H9 (cell line): ENCODE results near the gene RNF157. TPM values are rescaled to one million over a fixed set of nuclear protein-coding genes. Genes with fewer than 3 reads are reported as not detected.

Experiments
- DNase-seq: peaks from one replicate; pipeline ENCODE4 v3.0.0-alpha.2; 2017
- H2AFZ ChIP-seq: one replicate; pipeline ENCODE4 v1.6.1; 2013; ENCODE audit warnings: mild to moderate bottlenecking, low read length, control low read depth, moderate library complexity
- H2AK5ac ChIP-seq: 2 replicates; pipeline ENCODE4 v1.6.1; 2013; ENCODE audit warnings: low read length, control low read depth, mixed read lengths; ENCODE audit not compliant: insufficient read length
- H2BK120ac ChIP-seq: one replicate; pipeline ENCODE4 v1.6.1; 2013; ENCODE audit warnings: low read depth, mild to moderate bottlenecking, low read length, control low read depth, inconsistent platforms; ENCODE audit not compliant: poor library complexity, severe bottlenecking
- H2BK12ac ChIP-seq: 2 replicates; pipeline ENCODE4 v1.6.1; 2013; ENCODE audit warnings: low read length, control low read depth, mixed read lengths, low read depth; ENCODE audit not compliant: insufficient read length
- H2BK15ac ChIP-seq: 2 replicates; pipeline ENCODE4 v1.6.1; 2013; ENCODE audit warnings: low read depth, low read length, control low read depth
- H2BK20ac ChIP-seq: one replicate; pipeline ENCODE4 v1.6.1; 2013; ENCODE audit warnings: low read depth, mild to moderate bottlenecking, low read length, control low read depth, inconsistent platforms; ENCODE audit not compliant: poor library complexity, severe bottlenecking
- H2BK5ac ChIP-seq: 2 replicates; pipeline ENCODE4 v1.6.1; 2013; ENCODE audit warnings: low read length, control low read depth, mixed read lengths; ENCODE audit not compliant: insufficient read length
- H3K14ac ChIP-seq: 2 replicates; pipeline ENCODE4 v1.6.1; 2013; ENCODE audit warnings: low read length, control low read depth; ENCODE audit not compliant: insufficient read depth
- H3K18ac ChIP-seq: 2 replicates; pipeline ENCODE4 v1.6.1; 2013; ENCODE audit warnings: low read depth, mild to moderate bottlenecking, mixed read lengths, low read length, control low read depth; ENCODE audit not compliant: insufficient read length
- H3K23ac ChIP-seq: 2 replicates; pipeline ENCODE4 v1.6.1; 2013; ENCODE audit warnings: low read length, control low read depth, mixed read lengths, low read depth; ENCODE audit not compliant: insufficient read length
- H3K23me2 ChIP-seq: 2 replicates; pipeline ENCODE4 v1.6.1; 2013; ENCODE audit warnings: low read depth, mild to moderate bottlenecking, mixed read lengths, low read length, control low read depth; ENCODE audit not compliant: insufficient read length, poor library complexity, severe bottlenecking
- H3K27ac ChIP-seq: 2 replicates; pipeline ENCODE4 v1.5.1; 2013; ENCODE audit warnings: low read length, control low read depth, mixed read lengths, low read depth; ENCODE audit not compliant: insufficient read length
- H3K27me3 ChIP-seq: 2 replicates; pipeline ENCODE4 v1.6.1; 2013; ENCODE audit warnings: low read length, control low read depth, inconsistent platforms; ENCODE audit not compliant: insufficient read depth
- H3K4ac ChIP-seq: 2 replicates; pipeline ENCODE4 v1.6.1; 2013; ENCODE audit warnings: low read depth, mild to moderate bottlenecking, control low read depth, inconsistent platforms, low read length, moderate library complexity
- H3K4me1 ChIP-seq: 2 replicates; pipeline ENCODE4 v1.6.1; 2013; ENCODE audit warnings: low read length, control low read depth, inconsistent platforms; ENCODE audit not compliant: insufficient read depth
- H3K4me2 ChIP-seq: 2 replicates; pipeline ENCODE4 v1.6.1; 2013; ENCODE audit warnings: low read length, control low read depth, mixed read lengths; ENCODE audit not compliant: insufficient read length, insufficient read depth
- H3K56ac ChIP-seq: 2 replicates; pipeline ENCODE4 v1.6.1; 2013; ENCODE audit warnings: low read depth, mild to moderate bottlenecking, mixed read lengths, low read length, control low read depth; ENCODE audit not compliant: insufficient read length
- H3K79me1 ChIP-seq: 2 replicates; pipeline ENCODE4 v1.6.1; 2013; ENCODE audit warnings: low read depth, mild to moderate bottlenecking, moderate library complexity, low read length, control low read depth, inconsistent platforms; ENCODE audit not compliant: insufficient read depth, poor library complexity, severe bottlenecking
- H3K79me2 ChIP-seq: 2 replicates; pipeline ENCODE4 v1.6.1; 2013; ENCODE audit warnings: low read length, control low read depth, inconsistent platforms; ENCODE audit not compliant: insufficient read depth
- H3K9ac ChIP-seq: 2 replicates; pipeline ENCODE4 v1.6.1; 2013; ENCODE audit warnings: low read length, control low read depth, mixed read lengths; ENCODE audit not compliant: insufficient read length; ENCODE audit errors: extremely low read depth
- H3K9me3 ChIP-seq: one replicate; pipeline ENCODE4 v1.6.1; 2013; ENCODE audit warnings: low read depth, low read length, inconsistent platforms; ENCODE audit not compliant: control insufficient read depth
- H3T11ph ChIP-seq: one replicate; pipeline ENCODE4 v1.6.1; 2013; ENCODE audit warnings: mild to moderate bottlenecking, low read length, control low read depth, inconsistent platforms
- H4K20me1 ChIP-seq: one replicate; pipeline ENCODE4 v1.6.1; 2013; ENCODE audit not compliant: control insufficient read depth, insufficient read length, insufficient read depth
- H4K5ac ChIP-seq: 2 replicates; pipeline ENCODE4 v1.6.1; 2013; ENCODE audit warnings: low read depth, mild to moderate bottlenecking, mixed read lengths, low read length, control low read depth; ENCODE audit not compliant: insufficient read length
- H4K8ac ChIP-seq: replicated peaks from 2 replicates; pipeline ENCODE4 v1.6.1; 2013; ENCODE audit warnings: low read length, control low read depth, mixed read lengths, low read depth; ENCODE audit not compliant: insufficient read length
- H4K91ac ChIP-seq: 2 replicates; pipeline ENCODE4 v1.6.1; 2013; ENCODE audit warnings: low read depth, mild to moderate bottlenecking, moderate library complexity, mixed read lengths, low read length, control low read depth; ENCODE audit not compliant: insufficient read length
- H3K27ac Mint-ChIP-seq, 3 experiments: 2 replicates in 2 of 3; 3 replicates in 1 of 3; pipeline ENCODE4 v1.8.0; 2020 to 2021; ENCODE audit warnings: mixed read lengths in 3 of 3, mild to moderate bottlenecking in 1 of 3, moderate library complexity in 1 of 3
- H3K27me3 Mint-ChIP-seq: 2 replicates; pipeline ENCODE4 v1.8.0; 2021; ENCODE audit warnings: low read depth, mild to moderate bottlenecking, moderate library complexity, mixed read lengths
- H3K36me3 Mint-ChIP-seq, 3 experiments: 2 replicates in 2 of 3; 3 replicates in 1 of 3; pipeline ENCODE4 v1.8.0; 2020 to 2021; ENCODE audit warnings: low read depth in 3 of 3, mixed read lengths in 3 of 3; ENCODE audit not compliant: insufficient read depth in 1 of 3
- H3K4me1 Mint-ChIP-seq, 2 experiments: 2 replicates each; pipeline ENCODE4 v1.8.0; 2020; ENCODE audit warnings: mixed read lengths in 2 of 2
- H3K4me3 Mint-ChIP-seq, 2 experiments: 2 replicates in 1 of 2; 3 replicates in 1 of 2; pipeline ENCODE4 v1.8.0; 2020 to 2021; ENCODE audit warnings: mild to moderate bottlenecking in 2 of 2, mixed read lengths in 2 of 2, moderate library complexity in 1 of 2
- H3K9me3 Mint-ChIP-seq, 2 experiments: 2 replicates in 1 of 2; 3 replicates in 1 of 2; pipeline ENCODE4 v1.8.0; 2020; ENCODE audit warnings: mild to moderate bottlenecking in 2 of 2, mixed read lengths in 2 of 2, moderate library complexity in 1 of 2
- WGBS: extraction: QIAGEN DNeasy Blood & Tissue Kit; methylation state at CpG from one replicate; pipeline ENCODE4 v1.1.7; 2013; ENCODE audit warnings: missing lambda C conversion rate, low lambda C conversion rate, mixed read lengths; ENCODE audit not compliant: insufficient read length; ENCODE audit errors: extremely low coverage; 5-methylcytosine and 5-hydroxymethylcytosine counted together
- total RNA-seq: library from RNA; stranded (reverse); gene quantifications from 2 replicates; pipeline ENCODE4 v1.2.1, GENCODE V29; 2021
- TF ChIP-seq, protein P1 (sequence below): fragments of 200-600 bp; sonication (generic); conservative IDR thresholded peaks from 3 replicates; pipeline ENCODE4 v1.8.0; 2021; ENCODE audit warnings: antibody characterized with exemption, mild to moderate bottlenecking

The RNF157 gene
- total RNA-seq, 1 experiment from 2014 or later, result 9.9 TPM

DNA sequence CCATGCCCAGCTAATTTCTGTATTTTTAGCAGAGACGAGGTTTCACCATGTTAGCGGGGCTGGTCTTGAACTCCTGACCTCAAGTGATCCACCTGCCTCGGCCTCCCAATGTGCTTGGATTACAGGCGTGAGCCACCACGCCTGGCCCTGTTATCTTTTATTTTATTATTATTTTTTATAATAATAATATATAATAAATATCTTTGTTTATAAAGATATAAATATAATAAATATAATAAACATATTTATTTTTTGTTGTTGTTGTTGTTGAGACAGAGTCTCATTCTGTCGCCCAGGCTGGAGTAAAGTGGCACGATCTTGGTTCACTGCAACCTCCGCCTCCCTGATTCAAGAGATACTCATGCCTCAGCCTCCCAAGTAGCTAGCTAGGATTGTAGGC is 7.0 kb upstream of the RNF157 start:
- no peak overlapping the region for H2BK12ac ChIP-seq
- H3K27ac Mint-ChIP-seq, result no peak overlapping the region
- H3K27me3 Mint-ChIP-seq, result peaks cover 26% of the 10 kb centered on the region
- no peaks in the 10 kb centered on the region for H3K9me3 ChIP-seq
- H4K91ac ChIP-seq, result no peak overlapping the region
- no peak overlapping the region for H2AK5ac ChIP-seq
- no peak overlapping the region for H3K4ac ChIP-seq
- H3K14ac ChIP-seq, result no peak overlapping the region
- no peak overlapping the region for H3K4me3 Mint-ChIP-seq
- no peak overlapping the region for H3K27ac ChIP-seq
- no peak overlapping the region for H4K5ac ChIP-seq
- no peaks in the 10 kb centered on the region for H3K79me2 ChIP-seq
- no peaks in the 10 kb centered on the region for H3K9me3 Mint-ChIP-seq
- no peak overlapping the region for H3K4me2 ChIP-seq
- no peak overlapping the region for H3K9ac ChIP-seq
- no peak overlapping the region for H2BK5ac ChIP-seq
- no peak overlapping the region for H2AFZ ChIP-seq
- no CpG with 5 or more reads among the region's 8 CpGs for WGBS
- H2BK20ac ChIP-seq, result no peak overlapping the region
- no peaks in the 10 kb centered on the region for H4K20me1 ChIP-seq
- no peak overlapping the region for H3K56ac ChIP-seq
- peaks cover 8 to 11% of the 10 kb centered on the region in 2 experiments for H3K4me1 Mint-ChIP-seq
- H3K36me3 Mint-ChIP-seq, result no peaks in the 10 kb centered on the region
- no peak overlapping the region for H4K8ac ChIP-seq
- H3K23ac ChIP-seq, result no peak overlapping the region
- no peaks in the 10 kb centered on the region for H3K79me1 ChIP-seq
- H3K23me2 ChIP-seq, result no peaks in the 10 kb centered on the region
- no peak overlapping the region for H3T11ph ChIP-seq
- H2BK120ac ChIP-seq, result no peak overlapping the region
- TF ChIP-seq, protein P1, sequence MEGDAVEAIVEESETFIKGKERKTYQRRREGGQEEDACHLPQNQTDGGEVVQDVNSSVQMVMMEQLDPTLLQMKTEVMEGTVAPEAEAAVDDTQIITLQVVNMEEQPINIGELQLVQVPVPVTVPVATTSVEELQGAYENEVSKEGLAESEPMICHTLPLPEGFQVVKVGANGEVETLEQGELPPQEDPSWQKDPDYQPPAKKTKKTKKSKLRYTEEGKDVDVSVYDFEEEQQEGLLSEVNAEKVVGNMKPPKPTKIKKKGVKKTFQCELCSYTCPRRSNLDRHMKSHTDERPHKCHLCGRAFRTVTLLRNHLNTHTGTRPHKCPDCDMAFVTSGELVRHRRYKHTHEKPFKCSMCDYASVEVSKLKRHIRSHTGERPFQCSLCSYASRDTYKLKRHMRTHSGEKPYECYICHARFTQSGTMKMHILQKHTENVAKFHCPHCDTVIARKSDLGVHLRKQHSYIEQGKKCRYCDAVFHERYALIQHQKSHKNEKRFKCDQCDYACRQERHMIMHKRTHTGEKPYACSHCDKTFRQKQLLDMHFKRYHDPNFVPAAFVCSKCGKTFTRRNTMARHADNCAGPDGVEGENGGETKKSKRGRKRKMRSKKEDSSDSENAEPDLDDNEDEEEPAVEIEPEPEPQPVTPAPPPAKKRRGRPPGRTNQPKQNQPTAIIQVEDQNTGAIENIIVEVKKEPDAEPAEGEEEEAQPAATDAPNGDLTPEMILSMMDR, result no peak
- H3K18ac ChIP-seq, result no peak overlapping the region
- H3K4me1 ChIP-seq, result no peaks in the 10 kb centered on the region
- H2BK15ac ChIP-seq, result no peak overlapping the region
- no peak for DNase-seq
- no peaks in the 10 kb centered on the region; the same call in 1 of the 2 replicates for H3K27me3 ChIP-seq
